ENCODE measurements around the gene TBC1D1. TPM values are rescaled to one million over a fixed set of nuclear protein-coding genes. Genes with fewer than 3 reads are reported as not detected.

Gene TBC1D1
- polyA plus RNA-seq, 1 donor (not counting 4 experiments of a cell fraction or from before 2014, with no cell fraction given), result 32.5 TPM

DNA sequence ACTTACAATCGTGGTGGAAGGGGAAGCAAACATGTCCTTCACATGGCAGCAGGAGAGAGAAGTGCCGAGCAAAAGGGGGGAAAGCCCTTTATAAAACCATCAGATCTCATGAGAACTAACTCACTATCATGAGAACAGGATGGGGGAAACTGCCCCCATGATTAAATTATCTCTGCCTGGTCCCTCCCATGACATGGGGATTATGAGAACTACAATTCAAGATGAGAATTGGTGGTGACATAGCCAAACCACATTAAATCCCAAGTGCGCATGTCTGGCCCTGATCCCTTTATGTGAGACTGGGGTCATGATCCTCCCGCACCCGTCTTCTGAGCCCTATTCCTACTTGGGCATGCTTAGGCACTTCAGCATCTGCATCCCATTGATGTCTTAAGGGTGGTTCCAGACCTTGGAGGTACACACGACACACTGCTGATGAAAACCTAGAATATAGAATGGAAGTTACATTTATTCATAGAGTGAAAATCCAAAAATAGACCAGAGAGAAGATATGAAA is 185.3 kb downstream of the TBC1D1 start:
- Histone ChIP-seq H3K27me3 (ENCODE audit: control insufficient read depth, extremely low read depth, insufficient read depth, low read length) (no peaks in the 10 kb centered on the region), H3K27ac (ENCODE audit: control insufficient read depth, insufficient read depth, low read length) (no peak overlapping the region), H3K79me2 (ENCODE audit: control insufficient read depth, insufficient read depth, low read length) (no peaks in the 10 kb centered on the region), H3K9ac (ENCODE audit: control insufficient read depth, extremely low read depth, insufficient read depth, low read length) (no peak overlapping the region), H3K4me1 (ENCODE audit: control insufficient read depth, extremely low read depth, insufficient read depth, low read length) (peaks cover 20% of the 10 kb centered on the region), H3K9me1 (ENCODE audit: control insufficient read depth, extremely low read depth, insufficient read depth, low read length) (no peaks in the 10 kb centered on the region), H4K20me1 (ENCODE audit: control insufficient read depth, extremely low read depth, insufficient read depth, low read length) (no peaks in the 10 kb centered on the region), H3K4me3 (ENCODE audit: control insufficient read depth in 2 of 3, extremely low read depth in 1 of 3, insufficient read depth in 2 of 3, low read depth in 1 of 3, low read length in 3 of 3) (no peak overlapping the region), H3K36me3 (ENCODE audit: control insufficient read depth in 2 of 2, extremely low read depth in 1 of 2, insufficient read depth in 2 of 2, low read length in 2 of 2) (peaks cover 0 to 2% of the 10 kb centered on the region in 2 experiments), H3K9me3 (ENCODE audit: control insufficient read depth, low read depth, low read length) (no peaks in the 10 kb centered on the region), H2AFZ (ENCODE audit: control insufficient read depth, low read length) (no peak overlapping the region), H3K4me2 (ENCODE audit: control insufficient read depth, extremely low read depth, insufficient read depth, low read depth, low read length) (no peak overlapping the region)
- FAIRE-seq, result no peak
- TF ChIP-seq, protein P1, sequence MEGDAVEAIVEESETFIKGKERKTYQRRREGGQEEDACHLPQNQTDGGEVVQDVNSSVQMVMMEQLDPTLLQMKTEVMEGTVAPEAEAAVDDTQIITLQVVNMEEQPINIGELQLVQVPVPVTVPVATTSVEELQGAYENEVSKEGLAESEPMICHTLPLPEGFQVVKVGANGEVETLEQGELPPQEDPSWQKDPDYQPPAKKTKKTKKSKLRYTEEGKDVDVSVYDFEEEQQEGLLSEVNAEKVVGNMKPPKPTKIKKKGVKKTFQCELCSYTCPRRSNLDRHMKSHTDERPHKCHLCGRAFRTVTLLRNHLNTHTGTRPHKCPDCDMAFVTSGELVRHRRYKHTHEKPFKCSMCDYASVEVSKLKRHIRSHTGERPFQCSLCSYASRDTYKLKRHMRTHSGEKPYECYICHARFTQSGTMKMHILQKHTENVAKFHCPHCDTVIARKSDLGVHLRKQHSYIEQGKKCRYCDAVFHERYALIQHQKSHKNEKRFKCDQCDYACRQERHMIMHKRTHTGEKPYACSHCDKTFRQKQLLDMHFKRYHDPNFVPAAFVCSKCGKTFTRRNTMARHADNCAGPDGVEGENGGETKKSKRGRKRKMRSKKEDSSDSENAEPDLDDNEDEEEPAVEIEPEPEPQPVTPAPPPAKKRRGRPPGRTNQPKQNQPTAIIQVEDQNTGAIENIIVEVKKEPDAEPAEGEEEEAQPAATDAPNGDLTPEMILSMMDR (optimal IDR thresholded peaks at IDR 0.05 in 1 of 3, IDR thresholded peaks at IDR 0.05 in 1 of 3, conservative IDR thresholded peaks at IDR 0.05 in 1 of 3; ENCODE audit: extremely low read depth in 1 of 3, insufficient read depth in 2 of 3, low read length in 3 of 3), result no peak
- no peak for TF ChIP-seq EZH2 (IDR thresholded peaks at IDR 0.05; ENCODE audit: low read length)
- dilution Hi-C loops (cut with MboI; ENCODE audit: extremely low pct_ligation_motif_present, low sequenced_read_pairs), result no loop called here
- no peak for DNase-seq (ENCODE audit: low read depth, low spot score)

- H3K27ac ChIP-seq (ENCODE audit: control insufficient read depth, insufficient read depth, low read length), result no peak overlapping the region
- peaks cover 0 to 2% of the 10 kb centered on the region in 2 experiments for H3K36me3 ChIP-seq (ENCODE audit: control insufficient read depth in 2 of 2, extremely low read depth in 1 of 2, insufficient read depth in 2 of 2, low read length in 2 of 2)
- DNase-seq (ENCODE audit: low read depth, low spot score) (no peak), FAIRE-seq (no peak)
- peaks cover 20% of the 10 kb centered on the region for H3K4me1 ChIP-seq (ENCODE audit: control insufficient read depth, extremely low read depth, insufficient read depth, low read length)
- no peaks in the 10 kb centered on the region for H3K79me2 ChIP-seq (ENCODE audit: control insufficient read depth, insufficient read depth, low read length)
- H3K9ac ChIP-seq (ENCODE audit: control insufficient read depth, extremely low read depth, insufficient read depth, low read length), result no peak overlapping the region
- no peak overlapping the region for H3K4me3 ChIP-seq (ENCODE audit: control insufficient read depth in 2 of 3, extremely low read depth in 1 of 3, insufficient read depth in 2 of 3, low read depth in 1 of 3, low read length in 3 of 3)
- dilution Hi-C loops (cut with MboI; ENCODE audit: extremely low pct_ligation_motif_present, low sequenced_read_pairs), result no loop called here
- TF ChIP-seq, protein P1 (optimal IDR thresholded peaks at IDR 0.05 in 1 of 3, IDR thresholded peaks at IDR 0.05 in 1 of 3, conservative IDR thresholded peaks at IDR 0.05 in 1 of 3; ENCODE audit: extremely low read depth in 1 of 3, insufficient read depth in 2 of 3, low read length in 3 of 3), result no peak
- TF ChIP-seq EZH2 (IDR thresholded peaks at IDR 0.05; ENCODE audit: low read length), result no peak
- H4K20me1 ChIP-seq (ENCODE audit: control insufficient read depth, extremely low read depth, insufficient read depth, low read length), result no peaks in the 10 kb centered on the region
- no peak overlapping the region for H2AFZ ChIP-seq (ENCODE audit: control insufficient read depth, low read length)
- H3K9me1 ChIP-seq (ENCODE audit: control insufficient read depth, extremely low read depth, insufficient read depth, low read length), result no peaks in the 10 kb centered on the region
- no peaks in the 10 kb centered on the region for H3K9me3 ChIP-seq (ENCODE audit: control insufficient read depth, low read depth, low read length)
- H3K4me2 ChIP-seq (ENCODE audit: control insufficient read depth, extremely low read depth, insufficient read depth, low read depth, low read length), result no peak overlapping the region
- no peaks in the 10 kb centered on the region for H3K27me3 ChIP-seq (ENCODE audit: control insufficient read depth, extremely low read depth, insufficient read depth, low read length)
These were observed 187.1 kb downstream of the TBC1D1 start for GRCh38 chr4:38077791-38078489.

Measured in keratinocyte (primary cell).